CD14-positive monocyte (primary cell): ENCODE data around the gene HIBADH. TPM values are rescaled to one million over a fixed set of nuclear protein-coding genes. Genes with fewer than 3 reads are reported as not detected.

Source experiments
- DNase-seq, 3 donors: peaks; one replicate each; pipeline ENCODE4 v3.0.0-alpha.2; 2011 to 2022
- H2AFZ ChIP-seq: 2 replicates; pipeline ENCODE4 v1.6.0; 2012; ENCODE audit warnings: mild to moderate bottlenecking, low read depth, low read length, inconsistent platforms; ENCODE audit not compliant: insufficient read depth, poor library complexity, severe bottlenecking
- H3K27ac ChIP-seq, 2 donors: 1 replicate in 1 of 2; 2 replicates in 1 of 2; pipeline ENCODE4 v1.5.1; 2012 to 2013; ENCODE audit warnings: low read length in 2 of 2, control low read depth in 1 of 2, inconsistent platforms in 1 of 2, low read depth in 1 of 2, mild to moderate bottlenecking in 1 of 2
- H3K27me3 ChIP-seq, 2 donors: one replicate each; pipeline versions ENCODE4 v1.6.0 to v1.6.1; 2011 to 2013; ENCODE audit warnings: low read length in 2 of 2; ENCODE audit not compliant: control insufficient read depth in 2 of 2, insufficient read depth in 2 of 2
- H3K36me3 ChIP-seq, 2 donors: replicated peaks in 1 of 2; 1 replicate in 1 of 2; 2 replicates in 1 of 2; pipeline versions ENCODE4 v1.5.1 to v1.6.1; 2012 to 2013; ENCODE audit warnings: low read length in 2 of 2, control low read depth in 1 of 2, inconsistent platforms in 1 of 2, mild to moderate bottlenecking in 1 of 2; ENCODE audit not compliant: insufficient read depth in 2 of 2, control insufficient read depth in 1 of 2
- H3K4me1 ChIP-seq, 2 donors: 1 replicate in 1 of 2; 2 replicates in 1 of 2; pipeline versions ENCODE4 v1.5.1 to v1.6.1; 2012 to 2013; ENCODE audit warnings: low read length in 2 of 2, control low read depth in 1 of 2, inconsistent platforms in 1 of 2, mild to moderate bottlenecking in 1 of 2, moderate library complexity in 1 of 2; ENCODE audit not compliant: insufficient read depth in 2 of 2, control insufficient read depth in 1 of 2
- H3K4me2 ChIP-seq: replicated peaks from 2 replicates; pipeline ENCODE3; 2012; ENCODE audit warnings: low read length, moderate library complexity, mild to moderate bottlenecking; ENCODE audit not compliant: poor library complexity, severe bottlenecking; ENCODE audit errors: extremely low read depth
- H3K4me3 ChIP-seq, 3 experiments: fragments of 200-600 bp in 1 of 3; sonication (generic) in 1 of 3; replicated peaks in 1 of 3; 1 replicate in 2 of 3; 2 replicates in 1 of 3; pipeline ENCODE4 v1.5.1; 2011 to 2013; ENCODE audit warnings: low read length in 3 of 3, mild to moderate bottlenecking in 3 of 3, control low read depth in 2 of 3, low read depth in 2 of 3, inconsistent platforms in 1 of 3, moderate library complexity in 1 of 3
- H3K79me2 ChIP-seq: 2 replicates; pipeline ENCODE4 v1.6.0; 2012; ENCODE audit warnings: mild to moderate bottlenecking, control low read depth, inconsistent platforms, low read length, moderate library complexity; ENCODE audit not compliant: insufficient read depth
- H3K9ac ChIP-seq: 2 replicates; pipeline ENCODE4 v1.6.0; 2017; ENCODE audit warnings: low read length, mild to moderate bottlenecking; ENCODE audit not compliant: insufficient read depth, poor library complexity, severe bottlenecking
- H3K9me3 ChIP-seq, 2 donors: replicated peaks in 1 of 2; 1 replicate in 1 of 2; 2 replicates in 1 of 2; pipeline versions ENCODE4 v1.5.1 to v1.6.1; 2012 to 2013; ENCODE audit warnings: low read length in 2 of 2, control low read depth in 1 of 2; ENCODE audit not compliant: control insufficient read depth in 1 of 2, insufficient read depth in 1 of 2
- H4K20me1 ChIP-seq: 2 replicates; pipeline ENCODE4 v1.6.0; 2012; ENCODE audit warnings: mild to moderate bottlenecking, low read length, control low read depth, moderate library complexity; ENCODE audit not compliant: insufficient read depth
- H3K27ac Mint-ChIP-seq, 7 donors: one replicate each; pipeline ENCODE4 v1.8.0; 2020; ENCODE audit warnings: mild to moderate bottlenecking in 7 of 7, mixed read lengths in 7 of 7, moderate library complexity in 6 of 7, inconsistent platforms in 2 of 7
- H3K27me3 Mint-ChIP-seq, 3 donors: one replicate each; pipeline ENCODE4 v1.8.0; 2021 to 2022; ENCODE audit warnings: low read depth in 3 of 3, mild to moderate bottlenecking in 3 of 3, mixed read lengths in 3 of 3, moderate library complexity in 3 of 3, inconsistent platforms in 1 of 3
- H3K36me3 Mint-ChIP-seq, 2 donors: one replicate each; pipeline ENCODE4 v1.8.0; 2020; ENCODE audit warnings: mixed read lengths in 2 of 2, inconsistent platforms in 1 of 2, mild to moderate bottlenecking in 1 of 2
- H3K4me1 Mint-ChIP-seq: one replicate; pipeline ENCODE4 v1.8.0; 2020; ENCODE audit warnings: mild to moderate bottlenecking, mixed read lengths
- H3K4me3 Mint-ChIP-seq, 2 donors: one replicate each; pipeline ENCODE4 v1.8.0; 2020; ENCODE audit warnings: mild to moderate bottlenecking in 2 of 2, mixed read lengths in 2 of 2, moderate library complexity in 1 of 2
- H3K9me3 Mint-ChIP-seq, 7 donors: one replicate each; pipeline ENCODE4 v1.8.0; 2020 to 2022; ENCODE audit warnings: mixed read lengths in 7 of 7, mild to moderate bottlenecking in 6 of 7, moderate library complexity in 6 of 7, inconsistent platforms in 2 of 7
- CTCF ChIP-seq: fragments of 200-600 bp; IDR thresholded peaks from one replicate; pipeline ENCODE4 v1.8.0; 2022; ENCODE audit warnings: antibody characterized with exemption, mild to moderate bottlenecking
- WGBS: methylation state at CpG from one replicate; pipeline ENCODE4 v1.1.5; 2013; ENCODE audit warnings: missing lambda C conversion rate; ENCODE audit not compliant: insufficient coverage; 5-methylcytosine and 5-hydroxymethylcytosine counted together
- intact Hi-C, 2 donors: fragments of 100-400 bp; cut with micrococcal nuclease; formaldehyde crosslinking; loops; one replicate each; pipeline versions ENCODE4 v1.15.0 to v1.15.1; 2023
- polyA plus RNA-seq, 3 donors: library from polyadenylated mRNA; depleted of rRNA in 1 of 3; unstranded in 2 of 3; stranded (reverse) in 1 of 3; fragments of 300-500 nt in 2 of 3; fragments of >200 nt in 1 of 3; fragmentation: Illumina TruSeq in 2 of 3; gene quantifications; 1 replicate in 2 of 3; 2 replicates in 1 of 3; pipeline ENCODE4 v1.2.3, GENCODE V29; 2012 to 2021

HIBADH gene
- polyA plus RNA-seq, 3 donors, result 8.9 to 29.1 (median 26.5) TPM

- H3K27ac ChIP-seq, result no peak overlapping the region
- H2AFZ ChIP-seq, result no peak overlapping the region
- H3K27me3 ChIP-seq, result no peaks in the 10 kb centered on the region
- no peaks in the 10 kb centered on the region for H3K79me2 ChIP-seq
- H3K4me2 ChIP-seq, result no peak overlapping the region
- no peaks in the 10 kb centered on the region for H3K9me3 ChIP-seq
- no CpG with 5 or more reads among the region's 1 CpG for WGBS
- Mint-ChIP-seq H3K36me3 (peaks cover 11 to 19% of the 10 kb centered on the region in 2 donors), H3K27me3 (peaks cover 0 to 2% (median 0%) of the 10 kb centered on the region in 3 donors), H3K9me3 (no peaks in the 10 kb centered on the region), H3K4me3 (no peak overlapping the region), H3K27ac (no peak overlapping the region), H3K4me1 (no peaks in the 10 kb centered on the region)
- no peaks in the 10 kb centered on the region for H3K36me3 ChIP-seq
- no peaks in the 10 kb centered on the region for H4K20me1 ChIP-seq
- H3K4me1 ChIP-seq, result no peaks in the 10 kb centered on the region
- H3K9ac ChIP-seq, result no peak overlapping the region
- no peak for DNase-seq
- no peak overlapping the region for H3K4me3 ChIP-seq
- TF ChIP-seq CTCF, result no peak
- intact Hi-C loops, result no loop called here
Measured at GRCh38 chr7:27631391-27631790, 31.3 kb downstream of the HIBADH start.

- TF ChIP-seq CTCF, result no peak
- H3K4me1 Mint-ChIP-seq, result no peaks in the 10 kb centered on the region
- Histone ChIP-seq H3K27me3 (no peaks in the 10 kb centered on the region), H4K20me1 (no peaks in the 10 kb centered on the region), H3K79me2 (no peaks in the 10 kb centered on the region), H3K4me1 (no peaks in the 10 kb centered on the region), H3K9ac (no peak overlapping the region), H2AFZ (no peak overlapping the region), H3K27ac (no peak overlapping the region), H3K9me3 (no peaks in the 10 kb centered on the region), H3K4me2 (no peak overlapping the region), H3K4me3 (no peak overlapping the region), H3K36me3 (no peaks in the 10 kb centered on the region)
- intact Hi-C loops, result no loop called here
- H3K36me3 Mint-ChIP-seq, result peaks cover 4 to 10% of the 10 kb centered on the region in 2 donors
- whole genome bisulfite sequencing, result no CpG with 5 or more reads among the region's 1 CpG
- no peak for DNase-seq
- H3K4me3 Mint-ChIP-seq, result no peak overlapping the region
- H3K27ac Mint-ChIP-seq, result no peak overlapping the region
- H3K27me3 Mint-ChIP-seq, result peaks cover 0 to 2% (median 0%) of the 10 kb centered on the region in 3 donors
- H3K9me3 Mint-ChIP-seq, result peaks cover 0 to 7% (median 4%) of the 10 kb centered on the region in 7 donors
Measured at GRCh38 chr7:27627146-27627545, 35.5 kb downstream of the HIBADH start.
